Urinary bladder (tissue), 4 donors: Measurements from ENCODE around the gene SRPRB. TPM values are rescaled to one million over a fixed set of nuclear protein-coding genes. Genes with fewer than 3 reads are reported as not detected.
A peak's percentile ranks its signal among the peaks of the same experiment; 100 is the strongest.

Source experiments
- DNase-seq: peaks from one replicate; pipeline ENCODE4 v3.0.0-alpha.2; 2015; ENCODE audit errors: extremely low spot score
- H3K27ac ChIP-seq: one replicate; pipeline ENCODE4 v1.5.1; 2013; ENCODE audit warnings: low read depth, mild to moderate bottlenecking, moderate library complexity
- H3K36me3 ChIP-seq: one replicate; pipeline ENCODE4 v1.6.1; 2013; ENCODE audit warnings: mild to moderate bottlenecking, moderate library complexity; ENCODE audit not compliant: insufficient read depth
- H3K4me1 ChIP-seq: one replicate; pipeline ENCODE4 v1.6.1; 2013; ENCODE audit warnings: mild to moderate bottlenecking, moderate library complexity; ENCODE audit not compliant: insufficient read depth
- H3K4me3 ChIP-seq: one replicate; pipeline ENCODE4 v1.5.1; 2013; ENCODE audit warnings: low read depth, low read length
- WGBS: extraction: QIAGEN DNeasy Blood & Tissue Kit; methylation state at CpG from one replicate; pipeline ENCODE4 v1.1.7; 2013; 5-methylcytosine and 5-hydroxymethylcytosine counted together
- polyA plus RNA-seq: library from polyadenylated mRNA; stranded (reverse); fragments of 200-250 nt; gene quantifications from one replicate; pipeline ENCODE4 v1.2.3, GENCODE V29; 2013
- total RNA-seq: library from RNA; depleted of rRNA; stranded (reverse); fragments of >200 nt; gene quantifications from one replicate; pipeline ENCODE4 v1.2.3, GENCODE V29; 2014
- donor health status: healthy with polysubstance abuse.
- donor health status: healthy.

Gene SRPRB
- total RNA-seq (43.9 TPM), polyA plus RNA-seq (25.2 TPM)

GRCh38 chr3:133805702-133806475, at the start of gene SRPRB:
Gene SRPRB, plus strand, starts transcription at chr3:133805815. Its CDS starts 34 bp downstream, at chr3:133805849.
- Histone ChIP-seq H3K36me3 (no peaks in the 10 kb centered on the region), H3K4me3 (peak within 1 kb of the TSS; percentile 75), H3K4me1 (no peaks in the 10 kb centered on the region), H3K27ac (no peak within 1 kb of the TSS)
- under 1% methylated on average over 53 of the region's 53 CpGs for WGBS
- peak; percentile 88 for DNase-seq

DNA sequence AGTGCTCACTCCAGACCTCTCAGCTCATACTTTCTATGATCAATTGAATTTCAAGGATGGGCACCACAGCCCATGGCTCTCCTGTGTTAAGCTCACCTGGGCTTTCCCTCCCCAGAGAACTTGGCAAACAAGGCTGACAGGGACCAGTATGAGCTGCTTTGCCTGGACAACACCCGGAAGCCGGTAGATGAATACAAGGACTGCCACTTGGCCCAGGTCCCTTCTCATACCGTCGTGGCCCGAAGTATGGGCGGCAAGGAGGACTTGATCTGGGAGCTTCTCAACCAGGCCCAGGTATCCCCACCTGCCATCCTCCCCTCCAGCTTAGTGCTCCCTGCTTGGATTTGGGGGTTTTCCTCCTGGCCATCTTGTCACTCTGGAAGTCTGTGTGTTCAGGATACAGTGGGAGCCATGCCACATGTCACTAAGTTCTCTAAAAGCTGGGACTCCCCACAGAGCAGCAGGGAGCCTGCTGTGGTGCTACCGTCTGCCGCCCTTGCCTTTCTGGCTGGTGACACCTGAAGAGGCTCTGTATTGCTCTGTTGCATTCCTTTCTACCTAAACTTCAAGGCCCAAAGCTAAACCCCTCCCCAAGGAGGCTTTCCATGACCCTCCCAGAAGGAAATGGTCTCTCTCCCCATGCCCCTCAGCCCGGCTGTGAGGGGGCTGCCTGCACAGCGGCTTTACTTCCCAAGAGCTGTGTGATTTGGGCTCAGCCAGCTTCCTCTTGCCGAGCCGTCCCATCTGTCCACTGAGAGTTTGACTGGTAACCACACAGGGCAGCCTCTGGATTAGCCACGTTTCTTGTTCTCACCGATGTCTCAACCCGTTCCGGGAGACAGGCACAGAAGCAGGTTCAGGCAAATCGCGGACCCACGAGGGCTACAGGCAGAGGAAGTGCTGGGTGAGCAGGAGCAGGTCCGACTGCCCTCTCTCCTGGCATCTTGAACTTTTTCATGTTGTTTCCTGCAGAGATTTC, 48.6 kb upstream of the SRPRB start:
- no peak overlapping the region for H3K27ac ChIP-seq

GRCh38 chr3:133757701-133758567, 47.7 kb upstream of the SRPRB start:
- no peaks in the 10 kb centered on the region for H3K36me3 ChIP-seq
- no peak overlapping the region for H3K27ac ChIP-seq
- no peak overlapping the region for H3K4me3 ChIP-seq
- DNase-seq, result no peak
- 77% methylated on average over 6 of the region's 6 CpGs for WGBS
- H3K4me1 ChIP-seq, result no peaks in the 10 kb centered on the region

More for the DNA sequence above, 48.6 kb upstream of the SRPRB start:
- 82% methylated on average over 20 of the region's 20 CpGs for WGBS
- no peak for DNase-seq
- Histone ChIP-seq H3K4me3 (no peak overlapping the region), H3K36me3 (no peaks in the 10 kb centered on the region), H3K4me1 (no peaks in the 10 kb centered on the region)

DNA sequence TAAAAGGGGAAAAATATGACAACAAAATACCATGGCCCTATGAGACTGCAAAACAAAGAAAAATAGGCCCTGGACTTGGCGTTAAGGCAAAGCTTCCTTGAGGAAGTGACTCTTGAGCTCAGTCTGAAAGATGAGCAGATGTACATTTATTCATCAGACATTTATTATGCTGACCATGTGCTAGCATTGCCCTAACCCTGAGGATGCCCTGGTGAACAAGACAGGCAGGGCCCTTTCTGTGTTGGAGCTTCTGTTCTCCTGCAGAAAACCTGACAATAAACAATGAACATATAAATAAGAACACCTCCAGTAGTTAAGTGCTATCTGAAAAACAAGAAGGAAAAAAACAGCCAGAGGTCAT, 47.1 kb upstream of the SRPRB start:
- H3K4me3 ChIP-seq, result no peak overlapping the region
- 75% methylated on average over 1 of the region's 1 CpG for WGBS
- H3K27ac ChIP-seq, result no peak overlapping the region
- DNase-seq, result no peak
- no peaks in the 10 kb centered on the region for H3K4me1 ChIP-seq
- H3K36me3 ChIP-seq, result no peaks in the 10 kb centered on the region

DNA sequence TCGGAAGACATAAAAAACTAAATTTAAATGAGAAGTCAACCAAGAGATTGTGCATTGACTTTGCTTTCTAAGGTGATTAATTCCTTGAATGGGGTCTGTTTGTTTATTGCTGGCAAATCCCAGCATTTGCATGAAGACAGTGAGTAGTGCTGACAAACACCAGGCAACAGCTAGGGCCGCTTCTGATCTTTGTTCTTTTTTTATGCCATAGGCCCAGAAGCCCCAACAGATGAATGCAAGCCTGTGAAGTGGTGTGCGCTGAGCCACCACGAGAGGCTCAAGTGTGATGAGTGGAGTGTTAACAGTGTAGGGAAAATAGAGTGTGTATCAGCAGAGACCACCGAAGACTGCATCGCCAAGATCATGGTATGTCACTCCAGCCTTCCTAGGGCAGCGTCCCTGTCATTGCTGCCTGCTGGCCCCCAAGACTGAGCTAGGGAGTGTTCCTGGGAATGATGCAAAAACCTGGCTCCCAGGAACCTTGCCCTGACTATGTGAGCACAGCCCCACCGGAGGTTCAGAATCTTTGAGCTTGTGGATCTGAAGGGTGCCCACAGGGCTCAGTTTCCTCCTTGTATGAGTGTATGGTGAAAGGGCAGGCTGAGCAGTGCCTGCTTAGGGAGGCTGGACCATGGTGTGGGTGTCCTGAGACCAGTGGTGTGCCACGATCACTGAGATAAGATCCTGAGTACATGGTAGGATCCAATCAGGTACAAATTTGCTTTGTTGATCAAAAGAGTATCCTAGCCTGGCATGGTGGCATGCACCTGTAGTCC, 46.5 kb upstream of the SRPRB start:
- 81% methylated on average over 9 of the region's 9 CpGs for WGBS
- H3K36me3 ChIP-seq, result no peaks in the 10 kb centered on the region
- no peak overlapping the region for H3K27ac ChIP-seq
- H3K4me1 ChIP-seq, result no peaks in the 10 kb centered on the region
- no peak for DNase-seq
- no peak overlapping the region for H3K4me3 ChIP-seq

GRCh38 chr3:133759740-133760305, 45.8 kb upstream of the SRPRB start:
- DNase-seq, result no peak
- H3K27ac ChIP-seq, result no peak overlapping the region
- H3K4me1 ChIP-seq, result no peaks in the 10 kb centered on the region
- no peak overlapping the region for H3K4me3 ChIP-seq
- no peaks in the 10 kb centered on the region for H3K36me3 ChIP-seq
- WGBS, result 56% methylated on average over 2 of the region's 2 CpGs

- no peaks in the 10 kb centered on the region for H3K36me3 ChIP-seq
- no peaks in the 10 kb centered on the region for H3K4me1 ChIP-seq
- no peak overlapping the region for H3K27ac ChIP-seq
- no peak overlapping the region for H3K4me3 ChIP-seq
- WGBS, result 92% methylated on average over 2 of the region's 2 CpGs
- no peak for DNase-seq
Observed at GRCh38 chr3:133760916-133761315, 44.7 kb upstream of the SRPRB start.

- Histone ChIP-seq H3K4me3 (no peak overlapping the region), H3K36me3 (no peaks in the 10 kb centered on the region), H3K27ac (no peak overlapping the region), H3K4me1 (no peaks in the 10 kb centered on the region)
- no peak for DNase-seq
- 65% methylated on average over 6 of the region's 6 CpGs for WGBS
Observed at GRCh38 chr3:133761605-133762484, 43.8 kb upstream of the SRPRB start.

DNA sequence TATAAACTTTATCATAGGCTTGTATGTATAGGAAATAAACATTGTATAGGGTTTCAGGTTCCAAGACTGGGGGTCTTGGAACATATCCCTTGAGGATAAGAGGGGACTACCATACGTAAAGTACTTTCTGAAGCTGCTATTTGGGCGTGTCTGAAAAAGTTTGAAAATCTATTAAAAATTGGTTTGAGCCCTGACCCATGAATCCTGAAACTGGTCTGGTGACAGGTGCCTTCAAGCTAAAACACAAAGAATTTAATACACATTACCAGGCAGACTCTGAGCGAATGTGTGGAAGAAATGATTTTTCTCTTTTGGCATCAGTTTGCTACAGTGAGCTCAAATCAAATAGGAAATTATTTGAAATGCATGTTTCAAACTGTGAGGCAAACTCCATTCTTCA, 43.1 kb upstream of the SRPRB start:
- H3K36me3 ChIP-seq, result no peaks in the 10 kb centered on the region
- H3K27ac ChIP-seq, result no peak overlapping the region
- H3K4me3 ChIP-seq, result no peak overlapping the region
- WGBS, result 90% methylated on average over 3 of the region's 3 CpGs
- no peaks in the 10 kb centered on the region for H3K4me1 ChIP-seq
- no peak for DNase-seq

GRCh38 chr3:133763797-133764683, 41.6 kb upstream of the SRPRB start:
- no peak for DNase-seq
- Histone ChIP-seq H3K4me3 (no peak overlapping the region), H3K36me3 (no peaks in the 10 kb centered on the region), H3K4me1 (no peaks in the 10 kb centered on the region), H3K27ac (no peak overlapping the region)
- WGBS, result 61% methylated on average over 6 of the region's 6 CpGs

GRCh38 chr3:133765256-133765655, 40.4 kb upstream of the SRPRB start:
- Histone ChIP-seq H3K4me1 (no peaks in the 10 kb centered on the region), H3K27ac (no peak overlapping the region)

More at GRCh38 chr3:133765256-133765655, 40.4 kb upstream of the SRPRB start:
- no peak for DNase-seq
- no peaks in the 10 kb centered on the region for H3K36me3 ChIP-seq
- H3K4me3 ChIP-seq, result no peak overlapping the region
